Esophagus muscularis mucosa (tissue), 4 donors: Measurements from ENCODE around the gene PDCD4.

Experiments
- EP300 ChIP-seq: sonication (generic); formaldehyde crosslinking; IDR thresholded peaks from one replicate; pipeline ENCODE4 v1.6.1; 2017; ENCODE audit warnings: antibody characterized with exemption
- POLR2A ChIP-seq: fragments of 450-650 bp; IDR thresholded peaks from one replicate; pipeline ENCODE4 v1.6.1; 2017; ENCODE audit warnings: antibody characterized with exemption, moderate library complexity, mild to moderate bottlenecking, low read depth
- POLR2AphosphoS5 ChIP-seq, 2 donors: sonication (generic); formaldehyde crosslinking; IDR thresholded peaks; one replicate each; pipeline ENCODE4 v1.6.1; 2017; ENCODE audit warnings: antibody characterized with exemption in 2 of 2
- TF ChIP-seq, protein P1 (sequence below), 3 experiments: fragments of 200-600 bp in 2 of 3; fragments of 450-650 bp in 1 of 3; sonication (generic) in 2 of 3; IDR thresholded peaks; one replicate each; pipeline ENCODE4 v1.5.1; 2017 to 2019; ENCODE audit warnings: antibody characterized with exemption in 3 of 3, mild to moderate bottlenecking in 2 of 3, moderate library complexity in 1 of 3

DNA sequence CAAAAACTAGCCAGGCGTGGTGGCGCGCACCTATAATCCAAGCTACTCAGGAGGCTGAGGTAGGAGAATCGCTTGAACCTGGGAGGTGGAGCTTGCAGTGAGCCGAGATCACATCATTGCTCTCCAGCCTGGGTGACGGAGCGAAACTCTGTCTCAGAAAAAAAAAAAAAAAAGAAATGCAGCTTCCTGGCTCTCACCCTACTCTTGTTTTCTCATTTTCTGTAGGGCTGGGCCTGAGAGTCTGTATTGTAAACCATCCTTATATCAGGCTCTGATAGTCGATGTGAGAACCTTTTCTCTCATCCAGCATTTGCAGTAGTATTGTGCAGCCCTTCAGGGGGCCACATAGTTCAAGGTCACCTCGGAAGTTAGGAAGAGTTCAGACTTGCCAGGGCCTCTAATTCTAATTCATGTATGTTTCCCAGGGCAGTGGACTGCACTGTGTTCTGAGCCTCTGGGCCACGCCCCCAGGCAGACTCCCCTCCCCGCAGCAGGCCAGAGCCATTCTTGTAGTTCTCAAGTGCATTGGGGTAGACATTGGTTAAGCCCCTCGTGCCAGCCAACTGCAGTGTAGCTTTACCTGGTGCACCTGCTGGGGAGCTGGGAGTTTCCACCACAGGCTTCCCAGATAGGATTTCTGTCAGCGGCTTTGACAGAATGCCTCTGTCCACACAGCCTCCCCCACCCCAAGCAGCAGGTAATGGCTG, 38.3 kb upstream of the PDCD4 start:
- TF ChIP-seq, protein P1, sequence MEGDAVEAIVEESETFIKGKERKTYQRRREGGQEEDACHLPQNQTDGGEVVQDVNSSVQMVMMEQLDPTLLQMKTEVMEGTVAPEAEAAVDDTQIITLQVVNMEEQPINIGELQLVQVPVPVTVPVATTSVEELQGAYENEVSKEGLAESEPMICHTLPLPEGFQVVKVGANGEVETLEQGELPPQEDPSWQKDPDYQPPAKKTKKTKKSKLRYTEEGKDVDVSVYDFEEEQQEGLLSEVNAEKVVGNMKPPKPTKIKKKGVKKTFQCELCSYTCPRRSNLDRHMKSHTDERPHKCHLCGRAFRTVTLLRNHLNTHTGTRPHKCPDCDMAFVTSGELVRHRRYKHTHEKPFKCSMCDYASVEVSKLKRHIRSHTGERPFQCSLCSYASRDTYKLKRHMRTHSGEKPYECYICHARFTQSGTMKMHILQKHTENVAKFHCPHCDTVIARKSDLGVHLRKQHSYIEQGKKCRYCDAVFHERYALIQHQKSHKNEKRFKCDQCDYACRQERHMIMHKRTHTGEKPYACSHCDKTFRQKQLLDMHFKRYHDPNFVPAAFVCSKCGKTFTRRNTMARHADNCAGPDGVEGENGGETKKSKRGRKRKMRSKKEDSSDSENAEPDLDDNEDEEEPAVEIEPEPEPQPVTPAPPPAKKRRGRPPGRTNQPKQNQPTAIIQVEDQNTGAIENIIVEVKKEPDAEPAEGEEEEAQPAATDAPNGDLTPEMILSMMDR (IDR thresholded peaks at IDR 0.05), result no peak
- TF ChIP-seq POLR2A, result no peak
- no peak for TF ChIP-seq EP300
- no peak for TF ChIP-seq POLR2AphosphoS5 (IDR thresholded peaks at IDR 0.05)
